SH-SY5Y (cell line): ENCODE results near the gene CPPED1.
A peak's percentile ranks its signal among the peaks of the same experiment; 100 is the strongest.

ENCODE experiments used
- GATA2 ChIP-seq: IDR thresholded peaks from 2 replicates; pipeline ENCODE4 v1.6.1; 2011; ENCODE audit warnings: mild to moderate bottlenecking, low read depth, low read length
- GATA3 ChIP-seq: IDR thresholded peaks from 2 replicates; pipeline ENCODE4 v1.6.1; 2011; ENCODE audit warnings: low read depth, mild to moderate bottlenecking, low read length, moderate library complexity

CPPED1 gene

DNA sequence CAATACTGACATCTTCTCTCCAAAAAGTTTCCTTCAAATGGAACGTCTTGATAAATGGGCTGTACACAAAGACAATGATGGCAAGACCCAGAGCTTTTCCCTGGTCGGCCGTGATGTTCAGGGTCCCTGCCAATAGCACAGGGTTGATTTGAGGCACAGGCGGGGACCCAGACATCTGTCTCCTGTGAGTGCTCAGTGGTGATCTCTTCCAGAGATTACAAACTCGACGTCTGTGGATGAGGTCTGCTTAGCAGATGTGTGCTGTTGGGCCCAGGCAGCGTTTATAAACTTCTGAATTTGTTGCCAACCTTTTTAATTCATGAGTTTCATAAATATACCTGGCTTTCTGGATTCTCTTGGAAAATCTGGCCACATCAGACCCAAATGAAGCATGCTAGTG is 14.9 kb downstream of the CPPED1 start:
- TF ChIP-seq GATA3 (peak; percentile 78), GATA2 (peak; percentile 94)

DNA sequence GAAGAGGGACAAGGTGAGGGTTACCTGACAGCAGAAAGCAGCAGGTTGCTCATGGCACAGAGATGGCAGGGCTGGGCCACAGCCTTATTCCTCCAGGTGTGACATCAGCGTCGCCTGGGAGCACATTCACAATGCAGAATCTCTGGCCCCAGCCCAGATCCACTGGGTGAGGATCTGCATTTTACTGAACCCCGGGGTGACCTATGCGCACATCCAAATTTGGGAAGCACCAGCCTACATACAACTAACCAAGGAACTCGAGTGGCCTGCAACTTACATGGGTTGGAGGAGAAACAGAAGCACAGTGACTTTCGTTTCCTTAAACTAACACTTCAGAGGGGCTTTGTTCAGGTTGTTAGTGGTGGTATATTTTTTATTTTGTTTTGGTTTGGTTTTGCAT is 17.6 kb downstream of the CPPED1 start:
- TF ChIP-seq GATA2 (no peak), GATA3 (no peak)

DNA sequence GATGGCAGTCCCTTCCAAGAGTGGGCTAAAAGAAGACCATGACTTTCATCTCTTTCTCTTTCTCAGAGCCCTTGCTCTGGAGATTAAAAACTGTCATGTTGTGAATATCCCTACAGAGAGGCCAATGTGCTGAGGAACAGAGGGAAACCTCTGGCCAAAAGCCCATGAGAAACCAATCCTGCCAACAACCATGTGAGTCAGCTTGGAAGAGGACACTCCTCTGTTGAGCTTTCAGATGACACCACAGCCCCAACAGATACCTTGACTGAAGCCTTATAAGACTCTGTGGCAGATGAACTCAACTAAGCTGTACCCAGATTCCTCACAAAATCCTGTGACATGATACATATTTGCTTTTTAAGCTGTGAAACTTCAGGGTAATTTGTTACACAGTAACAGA is 19.6 kb downstream of the CPPED1 start:
- TF ChIP-seq GATA2, result no peak

DNA sequence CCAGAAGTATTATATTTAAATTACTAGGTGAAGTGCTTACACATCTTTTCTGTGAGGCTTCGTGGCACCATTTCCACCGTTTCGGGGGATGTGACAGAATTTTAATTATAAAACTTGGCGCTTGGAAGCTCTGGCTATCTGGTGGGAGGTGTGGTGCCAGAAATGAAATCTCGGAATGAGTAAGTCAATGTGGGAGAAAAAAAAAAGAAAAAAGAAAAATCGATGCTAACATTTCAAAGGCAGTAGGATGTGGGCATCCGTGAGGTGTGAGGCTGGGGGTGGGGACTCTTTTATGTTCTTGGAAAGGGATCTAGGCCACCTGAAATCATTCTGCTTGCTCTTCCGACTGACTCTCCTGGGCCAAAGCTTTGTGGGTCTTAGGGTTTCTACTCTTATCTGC is 21.9 kb downstream of the CPPED1 start:
- TF ChIP-seq GATA2, result no peak
- no peak for TF ChIP-seq GATA3

DNA sequence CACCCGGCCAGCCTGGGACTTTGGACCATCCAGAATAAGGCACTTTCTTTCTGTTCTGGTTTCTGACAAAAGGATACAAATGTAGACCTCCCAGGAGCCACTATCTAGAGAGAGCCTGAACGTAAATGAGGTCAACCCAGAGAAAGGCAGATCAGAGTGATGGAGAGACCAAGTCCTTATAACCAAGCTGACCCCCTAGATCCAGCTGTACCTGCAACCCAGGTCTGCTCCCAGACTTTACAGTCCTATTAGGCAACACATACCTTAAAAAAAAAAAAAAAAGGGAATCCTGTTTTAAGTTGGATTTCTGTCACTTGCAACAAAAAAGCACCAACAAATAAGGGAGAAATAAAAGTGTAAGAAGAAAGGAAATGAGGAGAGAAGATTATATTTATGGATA is 23.2 kb downstream of the CPPED1 start:
- TF ChIP-seq GATA3 (no peak), GATA2 (no peak)

DNA sequence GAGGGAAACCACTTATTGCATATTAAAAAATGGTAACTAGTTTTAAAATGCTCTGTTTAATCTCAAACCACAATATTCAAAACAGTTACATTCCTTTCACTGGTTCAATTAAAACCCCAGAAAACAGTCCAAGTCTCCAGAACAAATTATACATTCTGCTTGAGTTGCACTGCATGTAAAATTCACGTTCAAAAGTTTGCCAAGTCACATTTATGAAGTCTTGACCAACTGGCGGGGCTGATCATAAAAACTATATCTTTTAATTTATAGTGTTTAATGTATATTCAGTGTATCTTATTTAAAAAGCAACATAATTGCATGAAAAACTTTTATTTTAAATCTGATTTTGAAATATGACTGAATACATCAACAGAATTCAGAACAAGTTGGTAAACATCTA is 25.0 kb downstream of the CPPED1 start:
- no peak for TF ChIP-seq GATA2
- no peak for TF ChIP-seq GATA3

DNA sequence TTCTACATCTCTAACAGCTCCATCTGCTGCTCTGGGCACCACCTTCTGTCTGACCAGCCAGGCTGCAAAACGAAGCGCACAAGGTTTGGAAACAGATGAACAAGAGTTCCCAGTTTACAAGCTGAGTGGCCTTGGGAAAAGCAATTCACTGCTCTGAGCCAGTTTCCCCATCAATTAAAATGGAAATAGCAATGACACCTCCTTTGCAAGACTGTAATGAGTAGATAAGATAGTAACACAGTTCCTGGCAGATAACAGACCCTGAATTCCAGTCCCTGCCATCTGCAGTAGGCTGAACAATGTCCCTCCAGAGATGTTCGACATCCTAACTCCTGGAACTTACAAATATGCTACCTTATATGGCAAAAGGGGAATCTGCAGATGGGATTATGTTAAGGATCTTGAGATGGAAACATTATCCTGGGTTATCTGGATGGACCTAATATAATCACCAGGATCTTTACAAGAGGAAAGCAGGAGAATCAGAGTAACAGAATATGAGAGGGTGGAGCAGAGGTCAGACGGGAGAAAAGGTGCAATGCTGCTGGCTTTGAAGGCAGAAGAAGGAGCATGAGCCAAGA is 27.9 kb downstream of the CPPED1 start:
- TF ChIP-seq GATA2, result no peak
- TF ChIP-seq GATA3, result 0 out of 2 replicates have a peak, but pooled peaks have one; percentile 35

DNA sequence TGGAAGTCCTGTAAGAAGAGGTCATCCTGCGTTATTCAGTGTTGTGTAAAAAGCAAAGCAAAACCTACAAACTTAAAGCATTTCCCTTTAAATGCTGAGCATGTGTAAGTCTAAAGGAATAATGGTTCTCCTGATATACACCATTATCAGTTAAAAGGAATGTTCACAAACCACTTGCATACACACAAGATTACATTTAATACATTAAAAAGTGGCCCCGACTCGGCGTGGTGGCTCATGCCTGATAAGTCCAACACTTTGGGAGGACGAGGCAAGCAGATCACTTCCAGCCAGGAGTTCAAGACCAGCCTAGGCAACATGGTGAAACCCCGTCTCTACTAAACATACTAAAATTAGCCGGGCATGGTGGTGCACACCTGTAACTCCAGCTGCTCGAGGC is 30.5 kb downstream of the CPPED1 start:
- no peak for TF ChIP-seq GATA2
- TF ChIP-seq GATA3, result no peak

DNA sequence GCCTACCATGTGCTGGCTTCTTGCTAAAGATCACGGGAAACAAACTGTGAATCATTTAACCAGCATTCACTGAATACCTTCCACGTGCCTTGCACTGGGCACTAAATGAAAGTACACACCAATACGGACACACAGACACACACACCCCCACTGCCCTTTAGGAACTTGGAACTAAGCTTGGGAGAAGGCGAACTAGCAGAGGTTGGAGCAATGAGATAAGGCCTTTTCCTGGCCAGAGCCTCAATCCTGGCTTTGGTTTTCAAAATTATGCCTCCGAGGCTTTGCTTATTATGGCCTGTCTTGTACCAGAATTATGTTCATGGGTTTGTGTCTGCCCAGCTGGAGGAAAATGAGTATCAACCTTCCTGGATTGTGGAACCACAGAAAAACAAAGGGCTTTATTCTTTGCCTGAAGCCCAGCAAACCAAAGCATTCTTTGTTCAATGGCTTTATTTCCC is 32.3 kb downstream of the CPPED1 start:
- TF ChIP-seq GATA3 (no peak), GATA2 (peak; percentile 71)

DNA sequence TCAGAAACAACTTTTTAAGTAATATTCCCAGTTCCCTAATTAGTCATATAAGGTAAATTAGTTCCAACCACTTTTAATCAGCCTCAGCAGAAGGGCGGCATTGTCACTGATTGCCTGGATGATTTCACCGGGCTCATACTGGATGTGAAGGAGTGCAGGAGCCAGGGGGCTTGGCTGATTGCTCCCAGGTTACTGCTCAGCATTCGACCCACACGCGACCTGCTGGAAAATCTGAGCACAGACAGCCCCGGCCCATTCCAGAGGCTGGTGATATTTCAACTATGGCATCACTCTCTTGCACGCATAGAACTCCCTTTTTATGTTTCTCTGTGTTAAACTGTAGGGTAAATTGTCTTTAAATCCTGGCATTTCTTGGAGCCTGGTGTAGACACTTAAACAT is 34.2 kb downstream of the CPPED1 start:
- no peak for TF ChIP-seq GATA2
- TF ChIP-seq GATA3, result no peak

DNA sequence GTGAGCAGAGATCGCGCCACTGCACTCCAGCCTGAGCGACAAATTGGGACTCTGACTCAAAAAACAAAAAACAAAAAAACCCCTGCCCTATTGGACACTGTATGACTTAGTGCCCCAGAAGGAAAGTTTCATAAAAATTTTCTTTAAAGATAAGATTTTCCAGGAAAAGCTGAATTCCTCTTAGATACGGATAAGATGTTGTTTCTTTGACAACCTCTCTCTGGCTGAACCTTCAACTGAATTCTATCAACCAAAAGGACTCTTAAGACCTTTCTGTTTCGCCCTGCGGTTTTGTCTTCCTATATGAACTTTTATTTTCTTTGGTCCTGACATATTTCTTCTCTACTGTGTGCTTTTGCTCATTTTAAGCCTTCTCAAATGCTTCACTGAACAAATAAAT is 35.8 kb downstream of the CPPED1 start:
- TF ChIP-seq GATA3, result no peak

DNA sequence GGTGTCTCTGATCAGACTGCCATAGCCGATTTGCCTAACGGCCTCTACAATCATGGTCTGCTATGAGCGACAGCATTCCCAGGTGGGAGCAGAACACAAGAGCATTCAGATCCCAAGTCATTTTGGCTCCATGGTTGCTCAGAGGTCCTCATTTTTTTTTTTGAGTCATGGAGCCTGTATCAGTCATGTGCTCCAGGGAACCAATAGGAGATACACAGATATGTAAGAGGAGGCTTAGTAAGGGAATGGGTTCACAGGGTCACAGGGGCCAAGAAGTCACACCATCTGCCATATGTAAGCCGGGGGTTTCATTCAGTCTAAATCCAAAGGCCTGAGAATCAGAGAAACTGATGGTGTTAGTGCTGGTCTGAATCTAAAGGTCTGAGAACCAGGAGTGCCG is 36.8 kb downstream of the CPPED1 start:
- TF ChIP-seq GATA3 (no peak), GATA2 (no peak)

DNA sequence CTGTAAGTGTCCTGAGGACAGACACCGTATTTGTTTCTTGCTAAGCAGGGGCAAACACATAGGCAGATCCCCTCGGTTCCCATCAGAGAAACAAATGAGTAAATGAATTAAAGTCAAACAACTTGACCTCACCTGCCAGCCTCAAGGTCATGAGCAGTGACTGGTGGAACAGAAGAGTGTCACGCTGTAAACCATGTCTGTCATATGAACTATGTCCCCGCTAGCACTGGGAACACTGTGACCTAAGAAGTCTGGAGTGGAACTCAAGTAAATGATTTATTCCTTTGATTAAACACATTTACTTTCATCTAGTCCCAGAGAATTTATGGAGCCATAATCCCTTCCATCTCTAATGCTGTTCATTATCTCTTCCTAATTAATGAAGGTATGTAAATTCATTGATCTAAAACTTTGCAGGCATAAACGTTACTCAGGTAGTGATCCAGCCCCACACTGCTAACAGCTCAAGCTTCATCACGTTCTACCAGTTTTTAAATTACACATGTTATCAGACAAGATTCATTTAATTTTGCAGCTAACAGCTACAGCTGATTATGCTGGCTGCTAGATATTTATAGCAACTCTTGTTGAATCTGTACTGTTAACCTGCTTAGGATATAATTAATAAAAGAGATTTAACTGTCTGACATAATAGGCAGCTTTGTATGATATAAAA is 38.7 kb downstream of the CPPED1 start:
- TF ChIP-seq GATA2 (no peak), GATA3 (no peak)

DNA sequence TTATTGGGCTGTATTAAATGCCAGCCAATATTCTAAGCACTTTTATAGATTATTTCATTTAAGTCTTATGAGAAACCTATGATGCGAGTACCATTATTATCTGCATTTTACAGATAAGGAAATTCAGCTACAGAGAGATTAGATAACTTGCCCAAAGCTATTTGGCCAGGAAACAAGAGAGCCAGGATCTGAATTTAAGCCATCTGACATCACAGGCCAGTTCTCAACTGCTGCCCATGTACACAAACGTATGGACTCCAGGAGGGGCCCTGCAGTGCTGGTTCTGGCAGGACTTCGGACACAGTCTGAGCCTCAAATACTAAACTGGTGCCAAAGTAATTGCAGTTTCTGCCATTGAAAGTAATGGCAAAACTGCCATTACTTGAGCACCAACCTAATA is 40.2 kb downstream of the CPPED1 start:
- TF ChIP-seq GATA3 (peak; percentile 87), GATA2 (peak; percentile 89)

DNA sequence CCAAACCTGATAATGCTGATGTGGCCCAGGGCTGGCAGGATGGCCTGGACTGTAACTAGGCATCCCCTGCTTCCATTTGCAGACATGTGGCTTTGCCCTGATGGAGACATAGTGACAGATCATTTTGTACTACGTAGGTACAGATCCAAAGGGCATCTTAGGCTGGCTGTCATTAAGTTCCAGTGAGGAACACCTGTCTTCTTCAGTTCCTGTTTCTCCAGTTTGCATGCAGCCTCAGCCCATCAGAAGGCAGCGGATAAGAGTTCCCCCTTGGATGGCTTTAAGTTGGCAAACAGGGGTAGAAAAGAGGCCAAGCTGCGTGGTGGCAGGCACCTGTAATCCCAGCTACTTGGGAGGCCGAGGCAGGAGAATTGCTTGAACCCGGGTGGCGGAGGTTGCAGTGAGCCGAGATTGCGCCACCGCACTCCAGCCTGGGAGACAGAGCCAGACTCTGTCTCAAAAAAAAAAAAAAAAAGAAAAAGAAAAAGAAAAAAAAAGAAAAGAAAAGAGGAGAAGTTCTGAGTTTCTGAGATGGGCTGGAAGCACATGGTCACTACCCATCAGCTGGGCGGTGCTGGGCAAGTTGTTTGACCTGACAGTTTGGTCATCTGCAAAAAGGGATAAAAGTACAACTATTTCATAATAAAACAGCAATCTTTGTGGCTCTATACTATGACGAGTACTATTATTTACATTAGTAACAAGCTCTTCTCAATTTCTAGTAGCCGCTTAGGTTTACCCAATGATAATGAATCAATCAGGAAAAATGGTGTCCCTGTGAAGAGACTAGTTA is 42.7 kb downstream of the CPPED1 start:
- TF ChIP-seq GATA3 (no peak), GATA2 (no peak)
